Measurements from ENCODE around the gene ARX.

GRCh38 chrX:24990535-24990934 lies 25.2 kb downstream of the ARX start:
- TF ChIP-seq POLR2AphosphoS5 (IDR thresholded peaks at IDR 0.05; ENCODE audit: low read depth, low read length) (no peak), TAF1 (IDR thresholded peaks at IDR 0.05; ENCODE audit: borderline replicate concordance, insufficient read depth, low read length) (no peak), REST (IDR thresholded peaks at IDR 0.05; ENCODE audit: insufficient read depth in 1 of 2, low read depth in 2 of 2, low read length in 2 of 2) (no peak), SIN3A (IDR thresholded peaks at IDR 0.05; ENCODE audit: borderline replicate concordance, insufficient read depth, low read length) (no peak)
